SKM-1 treated with dmso at 0.1 percent for 144 hours (cell line): ENCODE measurements around the gene LAMC1.

Source experiments
- DNase-seq: peaks from one replicate; lab custom pipeline; 2025; ENCODE audit not compliant: unreplicated experiment; lab: John Stamatoyannopoulos, UW

The LAMC1 gene

GRCh38 chr1:183023146-183023600 is at the start of gene LAMC1:
Gene LAMC1 (plus strand): TSS chr1:183023420. CDS start chr1:183023717, 297 bp downstream.
- DNase-seq: peak; percentile 67

- DNase-seq: no peak
Measured at GRCh38 chr1:182974506-182975191, 48.6 kb upstream of the LAMC1 start.

GRCh38 chr1:182977480-182977879 is 45.7 kb upstream of the LAMC1 start:
- no peak for DNase-seq

GRCh38 chr1:182978151-182978853 is 44.9 kb upstream of the LAMC1 start:
- DNase-seq: no peak

GRCh38 chr1:182984138-182984537 is 39.1 kb upstream of the LAMC1 start:
- no peak for DNase-seq

GRCh38 chr1:182984621-182985020 is 38.6 kb upstream of the LAMC1 start:
- no peak for DNase-seq

- no peak for DNase-seq
Measured at GRCh38 chr1:182985876-182986275, 37.3 kb upstream of the LAMC1 start.

- no peak for DNase-seq
Measured at GRCh38 chr1:182990413-182991144, 32.6 kb upstream of the LAMC1 start.

GRCh38 chr1:182993746-182994145 is 29.5 kb upstream of the LAMC1 start:
- no peak for DNase-seq

- peak; percentile 78 for DNase-seq
Measured at GRCh38 chr1:182995894-182996293, 27.3 kb upstream of the LAMC1 start.

- no peak for DNase-seq
Measured at GRCh38 chr1:182996816-182997215, 26.4 kb upstream of the LAMC1 start.

- DNase-seq: no peak
Measured at GRCh38 chr1:182998482-182998881, 24.7 kb upstream of the LAMC1 start.

GRCh38 chr1:183000167-183000962 is 22.9 kb upstream of the LAMC1 start:
- no peak for DNase-seq

- no peak for DNase-seq
Measured at GRCh38 chr1:183002267-183002666, 21.0 kb upstream of the LAMC1 start.

- DNase-seq: no peak
Measured at GRCh38 chr1:183002797-183003196, 20.4 kb upstream of the LAMC1 start.

- DNase-seq: no peak
Measured at GRCh38 chr1:183003203-183003602, 20.0 kb upstream of the LAMC1 start.

GRCh38 chr1:183004141-183004540 is 19.1 kb upstream of the LAMC1 start:
- DNase-seq: no peak

- DNase-seq: no peak
Measured at GRCh38 chr1:183011859-183012258, 11.4 kb upstream of the LAMC1 start.

- no peak for DNase-seq
Measured at GRCh38 chr1:183012301-183012994, 10.8 kb upstream of the LAMC1 start.

GRCh38 chr1:183019139-183019740 is 4.0 kb upstream of the LAMC1 start:
- no peak for DNase-seq
